Right lobe of liver (tissue), 6 donors: ENCODE measurements around the gene CCDC152. TPM values are rescaled to one million over a fixed set of nuclear protein-coding genes. Genes with fewer than 3 reads are reported as not detected.
"Not testable (repeated sequence)": the region's sequence is repeated elsewhere in the genome, so short reads cannot be mapped to it uniquely, and the experiment has no call there.

Experiments used
- ATAC-seq, 4 donors: fragments of 200-7000 bp; cut with Tn5 transposase; one replicate each; pipeline ENCODE4 v1.9.1; 2020; ENCODE audit warnings: mild to moderate bottlenecking in 4 of 4, moderate library complexity in 4 of 4
- DNase-seq, 3 donors: peaks; one replicate each; pipeline ENCODE4 v3.0.0-alpha.2; 2020
- H3K27ac ChIP-seq, 3 donors: fragments of 200-600 bp; one replicate each; pipeline ENCODE4 v1.8.0; 2022
- H3K27me3 ChIP-seq, 2 donors: fragments of 200-600 bp; one replicate each; pipeline ENCODE4 v1.8.0; 2022
- H3K36me3 ChIP-seq, 4 donors: fragments of 200-600 bp; sonication (generic) in 1 of 4; one replicate each; pipeline versions ENCODE4 v1.5.1 to v1.8.0; 2017 to 2022; ENCODE audit warnings: control low read depth in 1 of 4
- H3K4me1 ChIP-seq, 4 donors: fragments of 200-600 bp; sonication (generic) in 1 of 4; one replicate each; pipeline versions ENCODE4 v1.5.1 to v1.8.0; 2017 to 2022; ENCODE audit warnings: control low read depth in 1 of 4
- H3K4me3 ChIP-seq, 3 donors: fragments of 200-600 bp; one replicate each; pipeline ENCODE4 v1.8.0; 2022
- H3K9me3 ChIP-seq, 4 donors: fragments of 200-600 bp; sonication (generic) in 1 of 4; one replicate each; pipeline versions ENCODE4 v1.5.1 to v1.8.0; 2017 to 2022; ENCODE audit warnings: control low read depth in 1 of 4
- POLR2A ChIP-seq: fragments of 450-650 bp; IDR thresholded peaks from one replicate; pipeline ENCODE4 v1.6.1; 2017; ENCODE audit warnings: antibody characterized with exemption, mild to moderate bottlenecking
- WGBS: methylation state at CpG from one replicate; pipeline ENCODE4 v1.1.6; 2018; ENCODE audit warnings: low coverage, low lambda C conversion rate; ENCODE audit not compliant: insufficient coverage; ENCODE audit errors: missing lambda C conversion rate; 5-methylcytosine and 5-hydroxymethylcytosine counted together
- intact Hi-C, 2 donors: fragments of 100-400 bp; cut with DNase I; formaldehyde crosslinking; loops; one replicate each; pipeline versions ENCODE4 v1.11.2 to v1.14.1; 2022
- total RNA-seq, 6 experiments: library from RNA; depleted of rRNA in 2 of 6; stranded (reverse); fragments of >200 nt in 2 of 6; fragmentation: NEBNext Ultra II Directional in 3 of 6; extraction: Animal tissue kit (Norgen Biotek cat#: 25700) in 3 of 6; gene quantifications; one replicate each; pipeline versions ENCODE4 v1.1.0 to v1.2.4, GENCODE V29; 2016 to 2023
- TF ChIP-seq, protein P1 (sequence below), 4 donors: fragments of 200-600 bp in 3 of 4; fragments of 450-650 bp in 1 of 4; IDR thresholded peaks; one replicate each; pipeline versions ENCODE4 v1.5.1 to v1.8.0; 2016 to 2022; ENCODE audit warnings: antibody characterized with exemption in 4 of 4, mild to moderate bottlenecking in 2 of 4
- donor health status: DM: no; HTN: yes; CAD: no.
- donor health status: DM: no; HTN: no; CAD: no.
- donor health status: DM: no; HTN: no; CAD: no.
- donor health status: DM: no; HTN: yes; CAD: no.
- donor health status: DM: no; HTN: yes; CAD: no.

Gene CCDC152
- total RNA-seq, 6 experiments from 2014 or later: 0.06 to 1.2 (median 0.42) TPM; not detected in 1

DNA sequence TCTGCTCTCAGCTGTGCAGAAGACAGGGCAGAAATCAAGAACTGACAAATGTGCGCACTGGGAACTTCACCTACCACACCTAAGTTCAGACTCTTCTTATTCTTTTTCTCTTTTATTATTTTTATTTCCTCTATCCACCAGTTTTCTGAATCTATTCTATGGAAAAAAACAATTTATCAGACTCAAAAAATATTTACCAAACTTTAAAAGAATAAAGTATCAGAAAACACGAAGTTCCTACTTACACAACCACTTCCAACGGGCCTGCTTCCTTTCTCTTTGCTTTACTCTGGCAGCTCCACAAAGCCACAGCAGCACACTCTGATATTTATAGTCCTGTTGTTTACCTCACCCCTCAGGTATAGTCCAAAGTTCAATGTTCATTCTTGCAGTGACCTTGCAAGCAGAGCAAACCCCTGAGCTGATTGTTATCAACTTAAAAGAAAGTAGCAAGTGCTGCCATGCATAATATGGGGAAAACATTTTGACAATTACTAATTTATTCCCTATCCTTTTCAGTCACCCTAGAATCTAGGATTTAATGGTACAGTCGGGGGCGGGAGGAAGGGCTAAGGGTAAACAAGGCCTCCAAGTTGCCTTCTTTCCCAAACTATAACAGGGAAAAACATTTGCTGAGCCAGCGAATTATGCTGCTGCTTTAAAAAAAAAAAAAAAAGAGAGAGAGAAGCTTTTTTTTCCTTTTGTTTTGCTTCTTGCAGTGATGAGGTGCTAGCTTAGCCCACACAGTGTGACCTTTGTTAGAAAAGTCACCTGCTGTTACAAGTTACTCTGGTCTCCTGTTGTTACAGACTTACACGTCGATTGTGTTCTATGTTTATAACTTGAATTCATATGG is 55.2 kb downstream of the CCDC152 start, which contains the start of gene SELENOP:
Gene SELENOP, minus strand, starts transcription at position 302 of the 856 bp plus-strand sequence. CDS start 3,539 bp downstream, outside the sequence.
- ATAC-seq: peak; percentile 79 to 90 (median 86)
- H3K36me3 ChIP-seq: peaks cover 0 to 23% (median 9%) of the 10 kb centered on the region in 4 donors
- intact Hi-C loops: no loop called here
- H3K9me3 ChIP-seq: no peaks in the 10 kb centered on the region
- H3K27me3 ChIP-seq: no peaks in the 10 kb centered on the region
- H3K27ac ChIP-seq: peak within 1 kb of the TSS; percentile 79 to 86 (median 81)
- 6% methylated on average over 8 of the region's 8 CpGs for WGBS
- H3K4me1 ChIP-seq: peaks cover 0 to 32% (median 6%) of the 10 kb centered on the region in 4 donors
- TF ChIP-seq, protein P1, sequence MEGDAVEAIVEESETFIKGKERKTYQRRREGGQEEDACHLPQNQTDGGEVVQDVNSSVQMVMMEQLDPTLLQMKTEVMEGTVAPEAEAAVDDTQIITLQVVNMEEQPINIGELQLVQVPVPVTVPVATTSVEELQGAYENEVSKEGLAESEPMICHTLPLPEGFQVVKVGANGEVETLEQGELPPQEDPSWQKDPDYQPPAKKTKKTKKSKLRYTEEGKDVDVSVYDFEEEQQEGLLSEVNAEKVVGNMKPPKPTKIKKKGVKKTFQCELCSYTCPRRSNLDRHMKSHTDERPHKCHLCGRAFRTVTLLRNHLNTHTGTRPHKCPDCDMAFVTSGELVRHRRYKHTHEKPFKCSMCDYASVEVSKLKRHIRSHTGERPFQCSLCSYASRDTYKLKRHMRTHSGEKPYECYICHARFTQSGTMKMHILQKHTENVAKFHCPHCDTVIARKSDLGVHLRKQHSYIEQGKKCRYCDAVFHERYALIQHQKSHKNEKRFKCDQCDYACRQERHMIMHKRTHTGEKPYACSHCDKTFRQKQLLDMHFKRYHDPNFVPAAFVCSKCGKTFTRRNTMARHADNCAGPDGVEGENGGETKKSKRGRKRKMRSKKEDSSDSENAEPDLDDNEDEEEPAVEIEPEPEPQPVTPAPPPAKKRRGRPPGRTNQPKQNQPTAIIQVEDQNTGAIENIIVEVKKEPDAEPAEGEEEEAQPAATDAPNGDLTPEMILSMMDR (IDR thresholded peaks at IDR 0.05): no peak
- TF ChIP-seq POLR2A: peak; percentile 99
- H3K4me3 ChIP-seq: peak within 1 kb of the TSS; percentile 50 to 72 (median 66)
- DNase-seq: peak in 2 of 3 donors; percentile 33 to 84

DNA sequence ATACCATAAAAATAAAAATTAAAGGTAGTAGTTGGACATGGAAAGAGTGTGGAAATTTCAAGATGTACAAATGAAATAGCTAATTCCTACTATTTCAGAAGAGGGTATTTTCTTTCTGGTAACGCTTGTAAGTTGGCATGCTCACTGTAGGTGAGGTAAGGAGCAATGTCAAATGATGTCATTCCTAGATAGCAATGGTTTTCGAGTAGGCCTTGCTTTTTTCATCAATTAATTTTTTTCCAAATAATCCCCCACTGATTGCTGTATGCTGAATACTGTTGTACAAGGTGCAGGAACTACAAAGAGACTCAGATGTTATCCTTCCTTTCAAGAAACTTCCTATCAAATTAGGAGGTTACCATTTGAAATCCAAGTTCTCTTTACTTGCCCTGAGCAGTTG is 56.0 kb downstream of the CCDC152 start:
- Histone ChIP-seq H3K4me3 (peak overlapping the region in 2 of 3 donors; percentile 66 to 72), H3K9me3 (no peaks in the 10 kb centered on the region), H3K27me3 (no peaks in the 10 kb centered on the region), H3K27ac (peak overlapping the region; percentile 79 to 86 (median 81)), H3K36me3 (peaks cover 0 to 15% (median 6%) of the 10 kb centered on the region in 4 donors), H3K4me1 (peaks cover 0 to 26% (median 7%) of the 10 kb centered on the region in 4 donors)
- WGBS: 19% methylated on average over 2 of the region's 2 CpGs
- peak in 2 of 4 donors; percentile 8 to 14 for ATAC-seq
- DNase-seq: no peak
- no peak for TF ChIP-seq POLR2A
- TF ChIP-seq, protein P1 (IDR thresholded peaks at IDR 0.05): no peak
- intact Hi-C loops: no loop called here

DNA sequence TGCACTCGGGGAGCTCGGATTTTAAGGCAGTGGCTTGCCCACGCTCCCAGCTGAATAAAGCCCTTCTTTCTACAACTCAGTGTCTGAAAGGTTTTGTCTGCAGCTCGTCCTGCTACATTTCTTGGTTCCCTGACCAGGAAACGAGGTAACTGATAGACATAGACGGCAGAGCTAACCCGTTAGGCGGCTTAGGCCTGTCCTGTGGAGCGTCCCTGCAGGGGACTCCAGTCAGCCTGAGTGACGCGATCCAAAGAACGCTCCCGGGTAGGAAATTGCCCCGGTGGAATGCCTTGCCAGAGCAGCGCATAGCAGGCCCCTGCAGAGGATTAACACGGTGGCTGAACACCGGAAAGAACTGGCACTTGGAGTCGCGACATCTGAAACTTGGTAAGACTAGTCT is 56.9 kb downstream of the CCDC152 start:
- intact Hi-C loops: no loop called here
- DNase-seq (peak; percentile 62 to 71 (median 65)), ATAC-seq (peak; percentile 37 to 63 (median 50))
- peaks cover 0 to 25% (median 8%) of the 10 kb centered on the region in 4 donors for H3K4me1 ChIP-seq
- TF ChIP-seq, protein P1 (IDR thresholded peaks at IDR 0.05): no peak
- no peak for TF ChIP-seq POLR2A
- WGBS: 45% methylated on average over 12 of the region's 19 CpGs
- peaks cover 0 to 8% (median 0%) of the 10 kb centered on the region in 4 donors for H3K36me3 ChIP-seq
- peak overlapping the region in 1 of 3 donors; percentile 17 for H3K4me3 ChIP-seq
- no peaks in the 10 kb centered on the region for H3K9me3 ChIP-seq
- no peaks in the 10 kb centered on the region for H3K27me3 ChIP-seq
- H3K27ac ChIP-seq: peak overlapping the region; percentile 79 to 86 (median 81)

DNA sequence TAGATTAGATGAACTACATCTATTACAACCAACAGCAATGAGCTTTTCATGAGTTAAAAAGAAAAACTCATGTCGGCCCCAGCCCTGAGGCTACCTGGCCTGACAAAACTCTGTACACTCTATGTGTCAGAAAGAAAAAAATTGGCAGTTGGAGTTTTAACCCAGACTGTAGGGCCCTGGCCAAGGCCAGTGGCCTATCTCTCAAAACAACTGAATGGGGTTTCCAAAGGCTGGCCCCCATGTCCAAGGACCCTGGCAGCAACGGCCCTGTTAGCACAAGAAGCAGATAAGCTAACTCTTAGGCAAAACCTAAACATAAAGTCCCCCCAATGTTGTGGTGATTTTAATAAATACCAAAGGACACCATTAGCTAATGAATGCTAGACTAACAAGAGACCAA is 59.9 kb downstream of the CCDC152 start:
- ATAC-seq, H3K36me3 ChIP-seq, H3K27me3 ChIP-seq, H3K9me3 ChIP-seq, H3K4me3 ChIP-seq, intact Hi-C loops: not testable (repeated sequence)
- Histone ChIP-seq H3K27ac (peak overlapping the region in 1 of 3 donors; percentile 43), H3K4me1 (peaks cover 0 to 47% (median 12%) of the 10 kb centered on the region in 4 donors)
- 27% methylated on average over 2 of the region's 2 CpGs for WGBS
- DNase-seq: peak in 1 of 3 donors; percentile 45

DNA sequence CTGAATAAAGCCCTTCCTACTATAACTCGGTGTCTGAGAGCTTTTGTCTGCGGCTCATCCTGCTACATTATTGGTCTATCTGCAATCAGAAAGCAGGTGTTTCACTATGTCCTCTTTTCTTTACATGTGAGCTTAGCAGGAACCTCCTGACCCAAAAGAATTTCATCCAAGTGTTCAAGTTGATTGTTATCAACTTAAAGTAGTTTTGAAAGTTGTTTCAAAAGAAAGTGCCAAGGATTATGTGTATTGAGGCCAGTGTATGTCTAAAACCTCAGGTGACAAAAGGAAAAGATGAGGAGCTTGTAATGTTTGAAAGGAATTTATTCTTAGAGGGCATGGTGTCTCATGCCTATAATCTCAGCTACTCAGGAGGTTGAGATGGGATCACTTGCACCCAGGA is 63.1 kb downstream of the CCDC152 start:
- 44% methylated on average over 2 of the region's 2 CpGs for WGBS
- peak overlapping the region; percentile 7 to 34 (median 19) for H3K4me3 ChIP-seq
- no peaks in the 10 kb centered on the region for H3K36me3 ChIP-seq
- no peak for DNase-seq
- ATAC-seq: peak in 3 of 4 donors; percentile 21 to 36 (median 23)
- TF ChIP-seq, protein P1 (IDR thresholded peaks at IDR 0.05): no peak
- no peak for TF ChIP-seq POLR2A
- H3K27me3 ChIP-seq: no peaks in the 10 kb centered on the region
- intact Hi-C loops: no loop called here
- H3K9me3 ChIP-seq: no peaks in the 10 kb centered on the region
- H3K4me1 ChIP-seq: peaks cover 0 to 59% (median 12%) of the 10 kb centered on the region in 4 donors
- H3K27ac ChIP-seq: peak overlapping the region; percentile 1 to 80 (median 64)
